Nephron progenitor cell (in vitro differentiated cells): ENCODE results near the gene LPP.

Experiments
- DNase-seq: peaks from one replicate; pipeline ENCODE4 v3.0.0; 2021
- H3K27ac Mint-ChIP-seq: 2 replicates; pipeline ENCODE4 v1.8.0; 2021; ENCODE audit warnings: mild to moderate bottlenecking, moderate library complexity, mixed read lengths
- H3K27me3 Mint-ChIP-seq: 2 replicates; pipeline ENCODE4 v1.8.0; 2021; ENCODE audit warnings: mild to moderate bottlenecking, low read depth, mixed read lengths; ENCODE audit not compliant: poor library complexity
- H3K36me3 Mint-ChIP-seq: 2 replicates; pipeline ENCODE4 v1.8.0; 2021; ENCODE audit warnings: low read depth, mixed read lengths
- H3K4me1 Mint-ChIP-seq: 2 replicates; pipeline ENCODE4 v1.8.0; 2021; ENCODE audit warnings: mixed read lengths
- H3K4me3 Mint-ChIP-seq: 2 replicates; pipeline ENCODE4 v1.8.0; 2021; ENCODE audit warnings: mild to moderate bottlenecking, moderate library complexity, mixed read lengths
- H3K9me3 Mint-ChIP-seq: 2 replicates; pipeline ENCODE4 v1.8.0; 2021; ENCODE audit warnings: mild to moderate bottlenecking, moderate library complexity, mixed read lengths
- CTCF ChIP-seq: fragments of 200-600 bp; sonication (generic); IDR thresholded peaks from 2 replicates; pipeline ENCODE4 v1.5.0; 2021; ENCODE audit warnings: antibody characterized with exemption

Gene LPP

GRCh38 chr3:188939814-188940572 lies 786.0 kb downstream of the LPP start:
- no peak for TF ChIP-seq CTCF
- H3K4me1 Mint-ChIP-seq, result peaks cover 6% of the 10 kb centered on the region
- H3K27ac Mint-ChIP-seq, result no peak overlapping the region
- peaks cover 6% of the 10 kb centered on the region for H3K27me3 Mint-ChIP-seq
- no peaks in the 10 kb centered on the region for H3K36me3 Mint-ChIP-seq
- peaks cover 4% of the 10 kb centered on the region for H3K9me3 Mint-ChIP-seq
- H3K4me3 Mint-ChIP-seq, result no peak overlapping the region
- DNase-seq, result no peak
